HFFc6 (cell line): ENCODE measurements around the gene RTEL1. TPM values are rescaled to one million over a fixed set of nuclear protein-coding genes. Genes with fewer than 3 reads are reported as not detected.

Experiments
- DNase-seq: peaks from one replicate; pipeline ENCODE4 v3.0.0-alpha.2; 2018
- H3K27ac Mint-ChIP-seq: 2 replicates; pipeline ENCODE4 v1.8.0; 2020; ENCODE audit warnings: mild to moderate bottlenecking, mixed read lengths
- H3K27me3 Mint-ChIP-seq: 2 replicates; pipeline ENCODE4 v1.8.0; 2021; ENCODE audit warnings: mild to moderate bottlenecking, moderate library complexity, mixed read lengths; ENCODE audit not compliant: insufficient read depth
- H3K36me3 Mint-ChIP-seq: 2 replicates; pipeline ENCODE4 v1.8.0; 2021; ENCODE audit warnings: low read depth, mixed read lengths
- H3K4me1 Mint-ChIP-seq: 2 replicates; pipeline ENCODE4 v1.8.0; 2020; ENCODE audit warnings: low read depth, mixed read lengths
- H3K4me3 Mint-ChIP-seq: 2 replicates; pipeline ENCODE4 v1.8.0; 2020; ENCODE audit warnings: mild to moderate bottlenecking, moderate library complexity, mixed read lengths
- H3K9me3 Mint-ChIP-seq: 2 replicates; pipeline ENCODE4 v1.8.0; 2020; ENCODE audit warnings: mild to moderate bottlenecking, mixed read lengths
- total RNA-seq, 6 experiments: library from RNA; stranded (reverse); fragmentation: NEBNext Ultra II Directional; extraction: Animal tissue kit (Norgen Biotek cat#: 25700); gene quantifications; 2 replicates in 1 of 6; 3 replicates in 5 of 6; pipeline ENCODE4 v1.2.3, GENCODE V29; 2021
- TF ChIP-seq, protein P1 (sequence below): fragments of 200-600 bp; sonication (generic); IDR thresholded peaks from 2 replicates; pipeline ENCODE4 v1.5.0; 2021; ENCODE audit warnings: antibody characterized with exemption, mild to moderate bottlenecking

The RTEL1 gene
- total RNA-seq, 6 experiments from 2014 or later, result 19.0 to 26.8 (median 22.7) TPM

DNA sequence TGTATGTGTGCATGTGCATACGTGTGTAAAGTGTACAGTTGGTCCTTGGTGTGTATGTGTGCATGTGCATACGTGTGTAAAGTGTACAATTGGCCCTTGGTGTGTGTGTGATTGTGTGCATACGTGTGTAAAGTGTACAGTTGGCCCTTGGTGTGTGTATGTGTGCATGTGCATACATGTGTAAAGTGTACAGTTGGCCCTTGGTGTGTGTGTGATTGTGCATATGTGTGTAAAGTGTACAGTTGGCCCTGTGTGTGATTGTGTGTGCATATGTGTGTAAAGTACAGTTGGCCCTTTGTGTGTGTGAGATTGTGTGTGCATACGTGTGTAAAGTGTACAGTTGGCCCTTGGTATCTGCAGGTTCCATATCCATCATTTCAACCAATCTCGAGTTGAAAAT lies 73.3 kb downstream of the RTEL1 start:
- no peaks in the 10 kb centered on the region for H3K9me3 Mint-ChIP-seq
- no peak for DNase-seq
- H3K36me3 Mint-ChIP-seq, result peaks cover 20% of the 10 kb centered on the region
- peaks cover 2% of the 10 kb centered on the region for H3K27me3 Mint-ChIP-seq
- no peaks in the 10 kb centered on the region for H3K4me1 Mint-ChIP-seq
- H3K27ac Mint-ChIP-seq, result no peak overlapping the region
- no peak overlapping the region for H3K4me3 Mint-ChIP-seq
- TF ChIP-seq, protein P1, sequence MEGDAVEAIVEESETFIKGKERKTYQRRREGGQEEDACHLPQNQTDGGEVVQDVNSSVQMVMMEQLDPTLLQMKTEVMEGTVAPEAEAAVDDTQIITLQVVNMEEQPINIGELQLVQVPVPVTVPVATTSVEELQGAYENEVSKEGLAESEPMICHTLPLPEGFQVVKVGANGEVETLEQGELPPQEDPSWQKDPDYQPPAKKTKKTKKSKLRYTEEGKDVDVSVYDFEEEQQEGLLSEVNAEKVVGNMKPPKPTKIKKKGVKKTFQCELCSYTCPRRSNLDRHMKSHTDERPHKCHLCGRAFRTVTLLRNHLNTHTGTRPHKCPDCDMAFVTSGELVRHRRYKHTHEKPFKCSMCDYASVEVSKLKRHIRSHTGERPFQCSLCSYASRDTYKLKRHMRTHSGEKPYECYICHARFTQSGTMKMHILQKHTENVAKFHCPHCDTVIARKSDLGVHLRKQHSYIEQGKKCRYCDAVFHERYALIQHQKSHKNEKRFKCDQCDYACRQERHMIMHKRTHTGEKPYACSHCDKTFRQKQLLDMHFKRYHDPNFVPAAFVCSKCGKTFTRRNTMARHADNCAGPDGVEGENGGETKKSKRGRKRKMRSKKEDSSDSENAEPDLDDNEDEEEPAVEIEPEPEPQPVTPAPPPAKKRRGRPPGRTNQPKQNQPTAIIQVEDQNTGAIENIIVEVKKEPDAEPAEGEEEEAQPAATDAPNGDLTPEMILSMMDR, result no peak

DNA sequence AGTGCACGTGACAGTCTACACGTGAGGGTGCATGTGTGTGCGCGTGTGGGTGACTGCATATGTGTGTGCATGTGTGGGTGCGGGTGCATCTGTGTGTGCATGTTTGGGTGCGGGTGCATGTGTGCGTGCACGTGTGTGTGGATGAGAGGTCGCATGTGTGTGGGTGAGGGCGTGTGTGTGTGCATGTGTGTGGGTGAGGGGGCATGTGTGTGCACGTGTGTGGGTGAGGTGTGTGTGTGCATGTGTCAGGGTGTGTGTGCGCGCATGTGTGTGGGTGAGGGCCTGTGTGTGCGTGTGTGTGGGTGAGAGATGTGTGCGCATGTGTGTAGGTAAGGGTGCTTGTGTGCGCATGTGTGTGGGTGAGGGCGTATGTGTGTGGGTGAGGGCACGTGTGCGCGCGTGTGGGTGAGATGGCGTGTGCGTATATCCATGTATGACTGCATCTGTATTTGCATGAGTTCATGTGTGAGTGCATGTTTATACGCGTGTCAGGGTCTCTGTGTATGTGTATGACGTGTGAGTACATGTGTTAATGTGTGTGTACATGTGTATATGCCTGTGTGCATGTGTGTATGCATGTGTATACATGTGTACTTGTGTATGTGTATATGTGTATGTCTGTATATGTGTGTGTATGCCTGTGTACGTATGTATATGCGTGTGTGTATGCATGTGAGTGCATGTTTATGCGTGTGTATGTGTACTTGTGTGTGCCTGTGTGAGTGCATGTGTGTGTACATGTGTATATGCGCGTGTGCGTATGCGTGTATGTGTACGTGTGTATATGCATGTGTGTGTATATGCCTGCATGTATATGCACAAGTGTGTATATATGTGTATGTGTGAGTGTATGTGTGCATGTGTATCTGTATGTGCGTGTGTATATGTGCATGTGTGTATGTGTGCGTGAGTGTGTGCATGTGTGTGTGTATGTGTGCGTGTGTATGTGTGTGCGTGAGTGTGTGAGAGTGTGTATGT lies 74.3 kb downstream of the RTEL1 start:
- Mint-ChIP-seq H3K27ac (no peak overlapping the region), H3K4me3 (no peak overlapping the region), H3K9me3 (no peaks in the 10 kb centered on the region), H3K27me3 (peaks cover 2% of the 10 kb centered on the region), H3K4me1 (no peaks in the 10 kb centered on the region), H3K36me3 (peaks cover 15% of the 10 kb centered on the region)
- TF ChIP-seq, protein P1, result no peak
- DNase-seq, result no peak

DNA sequence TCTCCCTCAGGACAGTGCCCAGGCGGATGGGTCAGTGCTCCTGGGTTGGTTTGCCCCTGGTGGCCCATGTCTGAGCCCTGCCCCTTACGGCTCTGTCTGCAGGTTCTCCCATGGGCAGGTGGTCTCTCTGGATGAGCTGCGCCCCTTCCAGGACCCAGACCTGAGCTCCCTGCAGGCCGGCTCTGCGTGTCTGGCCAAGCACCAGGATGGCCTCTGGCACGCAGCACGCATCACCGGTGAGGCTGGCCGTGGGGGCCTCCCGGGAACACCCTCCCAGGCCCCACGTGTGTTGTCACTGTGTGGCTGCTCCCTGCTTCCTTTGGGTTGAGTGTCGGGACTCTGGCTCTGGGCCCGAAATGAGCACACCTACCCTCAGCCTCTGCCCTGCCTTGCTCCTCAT lies 75.0 kb downstream of the RTEL1 start:
- peaks cover 15% of the 10 kb centered on the region for H3K36me3 Mint-ChIP-seq
- no peak overlapping the region for H3K4me3 Mint-ChIP-seq
- DNase-seq, result no peak
- peaks cover 2% of the 10 kb centered on the region for H3K27me3 Mint-ChIP-seq
- H3K9me3 Mint-ChIP-seq, result no peaks in the 10 kb centered on the region
- no peaks in the 10 kb centered on the region for H3K4me1 Mint-ChIP-seq
- TF ChIP-seq, protein P1, result no peak
- H3K27ac Mint-ChIP-seq, result no peak overlapping the region

DNA sequence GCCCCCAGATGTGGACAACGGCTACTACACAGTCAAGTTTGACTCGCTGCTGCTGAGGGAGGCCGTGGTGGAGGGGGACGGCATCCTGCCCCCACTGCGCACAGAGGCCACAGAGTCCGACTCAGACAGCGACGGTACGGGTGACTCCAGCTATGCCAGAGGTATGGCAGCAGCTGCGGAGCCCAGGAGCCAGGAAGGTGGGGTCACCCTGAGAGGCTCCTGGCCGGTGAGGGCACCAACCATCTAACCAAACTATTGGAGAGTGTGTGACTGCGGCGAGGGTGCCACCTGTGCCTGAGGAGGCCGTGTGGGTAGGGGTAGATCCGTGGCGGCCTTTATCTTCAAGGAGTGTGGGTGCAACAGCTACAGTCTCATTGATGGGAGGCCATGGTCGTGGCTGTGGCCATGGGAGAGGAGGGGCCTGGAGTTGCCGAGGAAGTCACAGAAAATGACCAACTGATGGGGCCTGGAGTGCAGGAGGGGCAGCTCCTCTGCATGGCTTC lies 75.5 kb downstream of the RTEL1 start:
- Mint-ChIP-seq H3K27me3 (peaks cover 2% of the 10 kb centered on the region), H3K36me3 (peaks cover 15% of the 10 kb centered on the region), H3K4me1 (no peaks in the 10 kb centered on the region), H3K9me3 (no peaks in the 10 kb centered on the region), H3K27ac (no peak overlapping the region), H3K4me3 (no peak overlapping the region)
- TF ChIP-seq, protein P1, result no peak
- no peak for DNase-seq

DNA sequence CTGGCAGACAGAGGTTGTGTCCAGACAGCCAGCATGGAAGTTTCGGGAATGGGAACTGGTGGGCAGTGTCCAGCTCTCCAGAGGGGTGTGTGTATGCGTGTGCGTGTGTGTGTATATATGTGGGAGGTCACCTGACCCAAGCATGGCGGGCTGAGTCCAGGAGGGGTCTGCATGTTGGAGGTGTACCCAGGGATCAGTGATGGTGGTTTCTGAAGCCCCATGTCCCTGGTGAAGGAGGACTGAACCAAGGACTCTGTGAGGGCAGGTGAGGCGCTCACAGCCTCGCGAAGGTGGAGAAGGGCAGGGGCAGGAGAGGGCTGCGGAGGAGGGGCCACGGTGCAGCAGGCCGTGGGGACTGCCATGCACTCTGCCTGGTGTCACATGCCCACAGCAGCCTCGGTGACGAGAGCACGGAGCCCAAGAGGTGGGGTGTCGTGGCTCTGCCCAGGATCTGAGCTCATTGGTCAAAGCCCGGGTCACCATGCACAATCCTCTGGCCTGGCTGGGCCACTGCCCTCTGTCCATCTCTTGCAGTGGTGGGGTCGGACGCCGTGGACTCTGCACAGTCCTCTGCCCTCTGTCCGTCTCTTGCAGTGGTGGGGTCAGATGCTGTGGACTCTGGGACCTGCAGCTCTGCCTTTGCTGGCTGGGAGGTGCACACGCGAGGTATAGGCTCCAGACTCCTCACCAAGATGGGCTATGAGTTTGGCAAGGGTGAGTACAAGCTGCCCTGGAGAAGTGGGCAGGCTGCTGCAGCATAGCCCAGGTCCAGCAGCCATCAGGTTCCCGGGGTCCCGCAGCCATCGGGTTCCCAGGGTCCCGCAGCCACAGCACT lies 76.2 kb downstream of the RTEL1 start:
- Mint-ChIP-seq H3K4me1 (no peaks in the 10 kb centered on the region), H3K4me3 (no peak overlapping the region), H3K9me3 (no peaks in the 10 kb centered on the region), H3K27ac (no peak overlapping the region), H3K27me3 (peaks cover 2% of the 10 kb centered on the region), H3K36me3 (peaks cover 13% of the 10 kb centered on the region)
- TF ChIP-seq, protein P1, result no peak
- DNase-seq, result no peak
